GM12878 (cell line): Measurements from ENCODE around the gene ARID4B. TPM values are rescaled to one million over a fixed set of nuclear protein-coding genes. Genes with fewer than 3 reads are reported as not detected.

Experiments
- ATAC-seq: fragments of 200-7000 bp; cut with Tn5 transposase; 3 replicates; pipeline ENCODE4 v1.9.1; 2020; ENCODE audit warnings: mild to moderate bottlenecking, moderate library complexity
- BruUV-seq: library from RNA; stranded (reverse); fragments of 400-500 nt; replicated peaks from 2 replicates; lab custom pipeline; 2021; lab: Mats Ljungman, UMichigan
- CTCF ChIA-PET: fragments of 300-600 bp; sonication (Branson Sonifier 250); formaldehyde crosslinking; extraction: SDS; loops from one replicate; lab custom pipeline; 2021; ENCODE audit warnings: inconsistent platforms; lab: Yijun Ruan, JAX
- POLR2A ChIA-PET: fragments of 350-600 bp; formaldehyde crosslinking; extraction: SDS; loops from one replicate; lab custom pipeline; 2021; ENCODE audit warnings: inconsistent platforms; lab: Charles Lee
- RAD21 ChIA-PET: fragments of 300-600 bp; sonication (Branson Sonifier 250); formaldehyde crosslinking; loops from one replicate; lab custom pipeline; 2023; ENCODE audit warnings: antibody characterized with exemption; ENCODE audit not compliant: unreplicated experiment; lab: Charles Lee
- SMC1A ChIA-PET: fragments of 300-600 bp; sonication (Branson Sonifier 250); formaldehyde crosslinking; loops from one replicate; lab custom pipeline; 2023; ENCODE audit not compliant: unreplicated experiment, uncharacterized antibody; lab: Charles Lee
- DNase-seq: peaks from one replicate; pipeline ENCODE4 v3.0.0-alpha.2; 2011; ENCODE audit warnings: low read depth, low spot score
- FAIRE-seq: peaks from 3 replicates; lab custom pipeline; 2011; peaks lifted over from hg19 to GRCh38; lab: Jason Lieb, UNC
- H2AFZ ChIP-seq: 2 replicates; pipeline ENCODE4 v1.6.0; 2011; ENCODE audit warnings: low read depth, low read length, control low read depth; ENCODE audit not compliant: control insufficient read depth
- H3K27ac ChIP-seq: 2 replicates; pipeline ENCODE4 v1.5.1; 2011; ENCODE audit warnings: control low read depth; ENCODE audit not compliant: control insufficient read depth, insufficient read depth
- H3K27me3 ChIP-seq, 2 experiments: replicated peaks in 1 of 2; 2 replicates each; pipeline versions ENCODE4 v1.6.0 to v1.6.1; 2011; ENCODE audit warnings: low read length in 1 of 2; ENCODE audit not compliant: control insufficient read depth in 2 of 2, insufficient read depth in 2 of 2
- H3K36me3 ChIP-seq, 2 experiments: 2 replicates each; pipeline ENCODE4 v1.5.1; 2011; ENCODE audit warnings: low read length in 1 of 2; ENCODE audit not compliant: control insufficient read depth in 2 of 2, insufficient read depth in 2 of 2
- H3K4me1 ChIP-seq: 2 replicates; pipeline ENCODE4 v1.6.1; 2011; ENCODE audit warnings: mild to moderate bottlenecking, low read length, moderate library complexity, mixed read lengths; ENCODE audit not compliant: control insufficient read depth, insufficient read depth
- H3K4me2 ChIP-seq: 2 replicates; pipeline ENCODE4 v1.6.0; 2011; ENCODE audit warnings: control low read depth; ENCODE audit not compliant: control insufficient read depth, insufficient read depth
- H3K4me3 ChIP-seq: fragments of 200-600 bp; sonication (generic); 2 replicates; pipeline ENCODE4 v1.5.1; 2016
- H3K79me2 ChIP-seq: 2 replicates; pipeline ENCODE4 v1.6.0; 2011; ENCODE audit warnings: low read length; ENCODE audit not compliant: control insufficient read depth, insufficient read depth
- H3K9ac ChIP-seq: 2 replicates; pipeline ENCODE4 v1.8.0; 2011; ENCODE audit warnings: low read length, control low read depth, mixed read lengths; ENCODE audit not compliant: control insufficient read depth, insufficient read depth
- H3K9me3 ChIP-seq: replicated peaks from 3 replicates; pipeline ENCODE4 v1.5.1; 2011; ENCODE audit warnings: mild to moderate bottlenecking, low read length; ENCODE audit not compliant: control insufficient read depth, insufficient read depth
- H4K20me1 ChIP-seq: 2 replicates; pipeline ENCODE4 v1.6.0; 2011; ENCODE audit not compliant: control insufficient read depth, insufficient read depth
- BCL11A ChIP-seq: IDR thresholded peaks from 2 replicates; pipeline ENCODE4 v1.6.1; 2011; ENCODE audit warnings: low read depth, low read length
- CHD4 ChIP-seq: fragments of 200-600 bp; sonication (generic); IDR thresholded peaks from 2 replicates; pipeline ENCODE4 v1.6.1; 2016; ENCODE audit warnings: mild to moderate bottlenecking
- MEF2A ChIP-seq: IDR thresholded peaks from 2 replicates; pipeline ENCODE4 v1.6.1; 2011; ENCODE audit warnings: low read depth, mild to moderate bottlenecking, low read length, moderate library complexity; ENCODE audit not compliant: insufficient read depth
- MEF2B ChIP-seq: fragments of 450-650 bp; IDR thresholded peaks from 2 replicates; pipeline ENCODE4 v1.6.1; 2018; ENCODE audit warnings: mild to moderate bottlenecking, moderate library complexity; ENCODE audit not compliant: partially characterized antibody, poor library complexity, severe bottlenecking
- SMARCA5 ChIP-seq: fragments of 450-650 bp; IDR thresholded peaks from 2 replicates; pipeline ENCODE4 v1.6.1; 2017; ENCODE audit warnings: mild to moderate bottlenecking
- SRF ChIP-seq, 2 experiments: IDR thresholded peaks; 2 replicates each; pipeline ENCODE4 v1.6.1; 2011; ENCODE audit warnings: low read depth in 2 of 2, low read length in 2 of 2, mild to moderate bottlenecking in 1 of 2, moderate library complexity in 1 of 2
- ZNF217 ChIP-seq: fragments of 450-650 bp; IDR thresholded peaks from 2 replicates; pipeline ENCODE4 v1.6.1; 2017; ENCODE audit warnings: antibody characterized with exemption, mild to moderate bottlenecking
- WGBS: methylation state at CpG from one replicate; pipeline ENCODE4 v1.1.6; 2016; ENCODE audit warnings: low lambda C conversion rate; ENCODE audit not compliant: insufficient replicate concordance, insufficient coverage; ENCODE audit errors: missing lambda C conversion rate; 5-methylcytosine and 5-hydroxymethylcytosine counted together
- in situ Hi-C: fragments of 300-500 bp; cut with MboI; formaldehyde crosslinking; loops from 9 replicates; pipeline ENCODE4 v1.14.3; 2018; ENCODE audit warnings: mixed read lengths
- intact Hi-C: fragments of 100-400 bp; cut with micrococcal nuclease; formaldehyde crosslinking; loops from one replicate; pipeline ENCODE4 v1.14.2; 2022; ENCODE audit not compliant: unreplicated experiment
- polyA plus RNA-seq, 11 experiments: library from polyadenylated mRNA; depleted of rRNA in 4 of 11; unstranded in 6 of 11; stranded (reverse) in 5 of 11; fragments of >200 nt; fragmentation: Nextera tagmentation in 4 of 11; fragmentation: Illumina TruSeq in 1 of 11; extraction: Ambion mirVana in 4 of 11; extraction: Trizol in 1 of 11; gene quantifications; 1 replicate in 1 of 11; 2 replicates in 10 of 11; pipeline versions ENCODE4 v1.2.1 to v1.2.3, GENCODE V29; 2011 to 2016; ENCODE audit warnings: inconsistent platforms in 2 of 11, missing spikeins in 2 of 11, low read depth in 1 of 11
- total RNA-seq, 4 experiments: library from RNA; depleted of rRNA in 3 of 4; stranded (reverse); fragments of >200 nt in 3 of 4; fragmentation: Illumina TruSeq in 1 of 4; extraction: Trizol in 1 of 4; gene quantifications; 2 replicates each; pipeline versions ENCODE4 v1.2.1 to v1.2.3, GENCODE V29; 2013 to 2021
- TF ChIP-seq, protein P1 (sequence below): fragments of 450-650 bp; IDR thresholded peaks from 2 replicates; pipeline ENCODE4 v1.6.1; 2016; ENCODE audit warnings: mild to moderate bottlenecking
- TF ChIP-seq, protein P2 (sequence below): fragments of 450-650 bp; IDR thresholded peaks from 2 replicates; pipeline ENCODE4 v1.6.1; 2014; ENCODE audit warnings: mild to moderate bottlenecking

ARID4B gene
- total and polyA plus RNA-seq, 10 of the 15 experiments (the other 5 are each of a cell fraction or from before 2014, with no cell fraction given), result 13.6 to 39.1 (median 28.0) TPM

DNA sequence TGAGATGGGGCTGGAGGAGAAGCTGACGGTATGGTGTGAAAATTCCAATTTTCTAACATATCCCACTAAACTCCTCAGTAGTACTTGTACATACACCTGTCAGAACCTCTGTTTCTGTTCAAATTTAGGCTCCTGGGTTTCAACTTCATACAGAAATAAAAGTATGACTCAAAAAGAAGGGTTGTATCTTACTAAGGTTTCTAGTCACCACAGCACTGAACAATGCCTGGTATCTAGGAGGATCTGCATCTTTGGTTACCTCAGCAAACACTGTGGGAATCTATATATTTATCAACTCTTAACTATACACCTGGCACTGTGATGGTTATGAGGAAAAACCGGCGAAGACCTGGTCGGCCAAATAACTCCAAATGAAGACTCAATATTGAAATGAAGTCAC, 180.7 kb downstream of the ARID4B start (continued):
- no peak for TF ChIP-seq SRF (IDR thresholded peaks at IDR 0.05; ENCODE audit: low read depth in 2 of 2, low read length in 2 of 2)
- TF ChIP-seq BCL11A, result no peak
- TF ChIP-seq MEF2A, result peak; percentile 68; the same call in 1 of the 2 replicates
- TF ChIP-seq CHD4, result no peak
- TF ChIP-seq, all 136 proteins: peak for 4

DNA sequence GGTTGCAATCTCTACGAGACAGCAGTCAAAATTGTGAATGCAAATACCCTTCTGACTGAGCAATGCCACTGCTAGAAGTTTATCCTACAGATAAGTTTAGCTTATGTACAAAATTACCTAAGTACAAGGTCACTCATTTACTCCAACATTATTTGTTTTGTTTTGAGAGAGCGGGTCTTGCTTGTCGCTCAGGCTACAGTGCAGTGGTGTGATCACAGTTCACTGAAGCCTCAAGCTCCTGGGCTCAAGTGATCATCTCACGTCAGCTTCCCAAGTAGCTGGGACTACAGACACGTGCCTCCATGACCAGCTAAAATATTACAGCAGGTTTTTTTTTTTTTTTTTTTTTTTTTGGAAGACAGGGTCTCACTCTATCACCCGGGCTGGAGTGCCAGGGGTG, 182.3 kb downstream of the ARID4B start:
- CTCF ChIA-PET, result interaction anchor here (1.4 to 1.5 kb wide), 2 partner anchors 11 to 22 kb away, joined by 4 to 6 read pairs; no protein-coding TSS in a partner anchor
- no peak for FAIRE-seq

More for the DNA sequence above, 182.3 kb downstream of the ARID4B start:
- no peak overlapping the region for H3K4me3 ChIP-seq
- H3K27me3 ChIP-seq, result no peaks in the 10 kb centered on the region
- 0 out of 2 replicates have a peak, but pooled peaks cover 3% of the 10 kb centered on the region for H4K20me1 ChIP-seq
- WGBS, result 58% methylated on average over 6 of the region's 6 CpGs
- peaks cover 2% of the 10 kb centered on the region for H3K79me2 ChIP-seq
- H3K27ac ChIP-seq, result no peak overlapping the region
- BruUV-seq, result no TSS peak
- no peaks in the 10 kb centered on the region for H3K9me3 ChIP-seq
- 0 out of 2 replicates have a peak overlapping the region, but pooled peaks have one; percentile 8 for H3K4me2 ChIP-seq
- H3K9ac ChIP-seq, result no peak overlapping the region
- TF ChIP-seq, protein P1, sequence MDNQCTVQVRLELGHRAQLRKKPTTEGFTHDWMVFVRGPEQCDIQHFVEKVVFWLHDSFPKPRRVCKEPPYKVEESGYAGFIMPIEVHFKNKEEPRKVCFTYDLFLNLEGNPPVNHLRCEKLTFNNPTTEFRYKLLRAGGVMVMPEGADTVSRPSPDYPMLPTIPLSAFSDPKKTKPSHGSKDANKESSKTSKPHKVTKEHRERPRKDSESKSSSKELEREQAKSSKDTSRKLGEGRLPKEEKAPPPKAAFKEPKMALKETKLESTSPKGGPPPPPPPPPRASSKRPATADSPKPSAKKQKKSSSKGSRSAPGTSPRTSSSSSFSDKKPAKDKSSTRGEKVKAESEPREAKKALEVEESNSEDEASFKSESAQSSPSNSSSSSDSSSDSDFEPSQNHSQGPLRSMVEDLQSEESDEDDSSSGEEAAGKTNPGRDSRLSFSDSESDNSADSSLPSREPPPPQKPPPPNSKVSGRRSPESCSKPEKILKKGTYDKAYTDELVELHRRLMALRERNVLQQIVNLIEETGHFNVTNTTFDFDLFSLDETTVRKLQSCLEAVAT, result no peak
- TF ChIP-seq MEF2B (no peak), SMARCA5 (no peak), ZNF217 (no peak)
- TF ChIP-seq, protein P2, sequence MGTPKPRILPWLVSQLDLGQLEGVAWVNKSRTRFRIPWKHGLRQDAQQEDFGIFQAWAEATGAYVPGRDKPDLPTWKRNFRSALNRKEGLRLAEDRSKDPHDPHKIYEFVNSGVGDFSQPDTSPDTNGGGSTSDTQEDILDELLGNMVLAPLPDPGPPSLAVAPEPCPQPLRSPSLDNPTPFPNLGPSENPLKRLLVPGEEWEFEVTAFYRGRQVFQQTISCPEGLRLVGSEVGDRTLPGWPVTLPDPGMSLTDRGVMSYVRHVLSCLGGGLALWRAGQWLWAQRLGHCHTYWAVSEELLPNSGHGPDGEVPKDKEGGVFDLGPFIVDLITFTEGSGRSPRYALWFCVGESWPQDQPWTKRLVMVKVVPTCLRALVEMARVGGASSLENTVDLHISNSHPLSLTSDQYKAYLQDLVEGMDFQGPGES, result no peak
- TF ChIP-seq, all 136 proteins: peak for 0
- DNase-seq, result no peak
- in situ Hi-C loops, result no loop called here
- RAD21 ChIA-PET, result interaction anchor here (0.6 kb wide), 2 partner anchors 50 to 104 kb away, joined by 3 read pairs; no protein-coding TSS in a partner anchor
- SMC1A ChIA-PET, result interaction anchor here (0.7 to 2.8 kb wide), 5 partner anchors 12 to 40 kb away, joined by 3 to 8 read pairs (median 5); partner anchors contain the start of gene RBM34
- Histone ChIP-seq H3K36me3 (peaks cover 6 to 35% of the 10 kb centered on the region in 2 experiments), H3K4me1 (peaks cover 18% of the 10 kb centered on the region), H2AFZ (no peak overlapping the region)
- POLR2A ChIA-PET, result interaction anchor here (0.6 to 1.6 kb wide), 4 partner anchors 11 to 617 kb away, joined by 3 to 7 read pairs (median 4); partner anchors contain the start of gene RBM34
- ATAC-seq, result no peak
- intact Hi-C loops, result no loop called here
